HEK293 (cell line): ENCODE data around the gene GNS.
A peak's percentile ranks its signal among the peaks of the same experiment; 100 is the strongest.

Source experiments
- CTCF ChIA-PET: fragments of 350-600 bp; formaldehyde crosslinking; extraction: SDS; loops from one replicate; lab custom pipeline; 2021; ENCODE audit warnings: antibody characterized with exemption; lab: Yijun Ruan, JAX
- POLR2A ChIA-PET: fragments of 300-600 bp; formaldehyde crosslinking; extraction: SDS; loops from one replicate; lab custom pipeline; 2020; ENCODE audit warnings: antibody characterized with exemption, inconsistent platforms; lab: Yijun Ruan, JAX
- H3K27ac ChIP-seq: fragments of 200-500 bp; sonication (Bioruptor generic); 2 replicates; pipeline ENCODE4 v1.5.1; 2014; ENCODE audit warnings: low read depth, low read length, control low read depth, inconsistent platforms; ENCODE audit errors: extremely low read depth
- H3K36me3 ChIP-seq, 2 experiments: fragments of 200-500 bp in 1 of 2; sonication (Bioruptor generic) in 1 of 2; 1 replicate in 1 of 2; 2 replicates in 1 of 2; pipeline ENCODE4 v1.5.1; 2014 to 2017; ENCODE audit warnings: inconsistent platforms in 2 of 2, low read length in 2 of 2; ENCODE audit not compliant: control insufficient read depth in 2 of 2, insufficient read depth in 1 of 2
- H3K4me1 ChIP-seq: fragments of 200-500 bp; sonication (Bioruptor generic); 2 replicates; pipeline ENCODE4 v1.5.1; 2014; ENCODE audit warnings: mild to moderate bottlenecking, low read length, inconsistent platforms; ENCODE audit not compliant: control insufficient read depth, insufficient read depth
- H3K4me3 ChIP-seq: 2 replicates; pipeline ENCODE4 v1.5.1; 2011; ENCODE audit warnings: low read depth, mild to moderate bottlenecking, control low read depth, low read length, moderate library complexity
- H3K9me3 ChIP-seq: fragments of 200-500 bp; sonication (Bioruptor generic); 2 replicates; pipeline ENCODE4 v1.5.1; 2014; ENCODE audit warnings: low read depth, low read length, inconsistent platforms; ENCODE audit not compliant: control insufficient read depth, insufficient read depth
- ATF2 ChIP-seq: fragments of 450-650 bp; formaldehyde crosslinking; IDR thresholded peaks from 2 replicates; pipeline ENCODE4 v1.5.1; 2016; ENCODE audit warnings: missing biosample characterization, missing genetic modification characterization, low read depth
- CTCF ChIP-seq: fragments of 450-650 bp; formaldehyde crosslinking; IDR thresholded peaks from 2 replicates; pipeline ENCODE4 v1.5.1; 2016; ENCODE audit warnings: missing biosample characterization, missing genetic modification characterization
- KLF10 ChIP-seq: fragments of 450-650 bp; IDR thresholded peaks from 2 replicates; pipeline ENCODE4 v1.5.1; 2018; ENCODE audit warnings: missing biosample characterization, mild to moderate bottlenecking, missing genetic modification characterization
- KLF17 ChIP-seq: fragments of 450-650 bp; formaldehyde crosslinking; IDR thresholded peaks from 2 replicates; pipeline ENCODE4 v1.5.1; 2016; ENCODE audit warnings: missing biosample characterization, missing genetic modification characterization
- SCRT2 ChIP-seq: fragments of 450-650 bp; formaldehyde crosslinking; IDR thresholded peaks from 2 replicates; pipeline ENCODE4 v1.5.1; 2016; ENCODE audit warnings: missing biosample characterization, missing genetic modification characterization
- ZBTB48 ChIP-seq: fragments of 450-650 bp; formaldehyde crosslinking; IDR thresholded peaks from 2 replicates; pipeline ENCODE4 v1.5.1; 2016; ENCODE audit warnings: missing biosample characterization, missing genetic modification characterization
- ZFHX2 ChIP-seq: fragments of 450-650 bp; formaldehyde crosslinking; conservative IDR thresholded peaks from 2 replicates; pipeline ENCODE4 v1.5.1; 2016; ENCODE audit warnings: missing biosample characterization, missing genetic modification characterization
- ZNF248 ChIP-seq: fragments of 450-650 bp; formaldehyde crosslinking; IDR thresholded peaks from 2 replicates; pipeline ENCODE4 v1.5.1; 2017; ENCODE audit warnings: missing biosample characterization, missing genetic modification characterization
- ZNF341 ChIP-seq: fragments of 450-650 bp; formaldehyde crosslinking; IDR thresholded peaks from 2 replicates; pipeline ENCODE4; 2016; ENCODE audit warnings: low read depth, missing biosample characterization, missing genetic modification characterization
- ZNF423 ChIP-seq: fragments of 450-650 bp; formaldehyde crosslinking; IDR thresholded peaks from 2 replicates; pipeline ENCODE4 v1.5.1; 2016; ENCODE audit warnings: missing biosample characterization, missing genetic modification characterization
- ZNF433 ChIP-seq: fragments of 450-650 bp; formaldehyde crosslinking; IDR thresholded peaks from 2 replicates; pipeline ENCODE4 v1.5.1; 2016; ENCODE audit warnings: missing biosample characterization, missing genetic modification characterization, low read depth
- ZNF513 ChIP-seq: fragments of 450-650 bp; IDR thresholded peaks from 2 replicates; pipeline ENCODE4 v1.5.1; 2018; ENCODE audit warnings: missing biosample characterization, missing genetic modification characterization
- ZNF660 ChIP-seq: fragments of 450-650 bp; IDR thresholded peaks from 2 replicates; pipeline ENCODE4 v1.5.1; 2018; ENCODE audit warnings: missing biosample characterization, mild to moderate bottlenecking, missing genetic modification characterization
- ZNF791 ChIP-seq: fragments of 450-650 bp; formaldehyde crosslinking; IDR thresholded peaks from 2 replicates; pipeline ENCODE4 v1.5.1; 2016; ENCODE audit warnings: missing biosample characterization, missing genetic modification characterization
- ZSCAN23 ChIP-seq: fragments of 450-650 bp; formaldehyde crosslinking; IDR thresholded peaks from 2 replicates; pipeline ENCODE4 v1.5.1; 2016; ENCODE audit warnings: missing biosample characterization, missing genetic modification characterization

GNS gene

GRCh38 chr12:64695550-64695949 lies 63.7 kb downstream of the GNS start:
- no peak for TF ChIP-seq KLF10
- no peak for TF ChIP-seq ZNF660 (tag by site-specific recombination)
- no peak for TF ChIP-seq ZNF248 (tag by site-specific recombination)
- 0 out of 2 replicates have a peak, but pooled peaks have one; percentile 39 for TF ChIP-seq SCRT2
- peaks cover 15% of the 10 kb centered on the region for H3K4me1 ChIP-seq
- POLR2A ChIA-PET = interaction anchor here (0.7 kb wide), 1 partner anchor 86 kb away, joined by 3 read pairs; no protein-coding TSS in a partner anchor
- no peak overlapping the region for H3K4me3 ChIP-seq
- peaks cover 5 to 13% of the 10 kb centered on the region in 2 experiments for H3K36me3 ChIP-seq
- H3K27ac ChIP-seq = no peak overlapping the region
- CTCF ChIA-PET = interaction anchor here (0.6 to 17.9 kb wide), 11 partner anchors 12 to 171 kb away, joined by 3 to 219 read pairs (median 5); no protein-coding TSS in a partner anchor
- H3K9me3 ChIP-seq = no peaks in the 10 kb centered on the region

GRCh38 chr12:64694130-64695040 lies 64.8 kb downstream of the GNS start:
- Histone ChIP-seq H3K9me3 (no peaks in the 10 kb centered on the region), H3K4me3 (no peak overlapping the region), H3K27ac (no peak overlapping the region), H3K36me3 (peaks cover 5 to 13% of the 10 kb centered on the region in 2 experiments), H3K4me1 (peaks cover 15% of the 10 kb centered on the region)
- ChIA-PET POLR2A (interaction anchor here (0.6 kb wide), 1 partner anchor 18 kb away, joined by 5 read pairs; no protein-coding TSS in a partner anchor), CTCF (interaction anchor here (0.5 to 17.9 kb wide), 5 partner anchors 13 to 145 kb away, joined by 3 to 219 read pairs (median 3); no protein-coding TSS in a partner anchor)
- no peak for TF ChIP-seq ATF2 (tag by site-specific recombination)
- TF ChIP-seq ZNF341 (tag by site-specific recombination) = 0 out of 2 replicates have a peak, but pooled peaks have one; percentile 24
- no peak for TF ChIP-seq ZNF433 (tag by site-specific recombination)
- peak; percentile 56 for TF ChIP-seq ZBTB48
- TF ChIP-seq CTCF (tag by site-specific recombination) = no peak
- TF ChIP-seq ZNF791 (tag by site-specific recombination) = no peak
- TF ChIP-seq ZSCAN23 (tag by site-specific recombination) = no peak
- no peak for TF ChIP-seq KLF17
- TF ChIP-seq ZFHX2 (tag by site-specific recombination) = peak; percentile 56
- TF ChIP-seq ZNF423 (tag by site-specific recombination) = no peak
- TF ChIP-seq ZNF513 (tag by site-specific recombination) = no peak
